ENCODE data around the gene ERBB4.

The ERBB4 gene

GRCh38 chr2:211391189-211391567 lies 1147.4 kb downstream of the ERBB4 start:
- Mint-ChIP-seq H3K9me3 (no peaks in the 10 kb centered on the region), H3K27me3 (no peaks in the 10 kb centered on the region), H3K27ac (no peak overlapping the region), H3K4me3 (no peak overlapping the region), H3K4me1 (no peaks in the 10 kb centered on the region), H3K36me3 (no peaks in the 10 kb centered on the region)

GRCh38 chr2:211390536-211391188 lies 1147.9 kb downstream of the ERBB4 start:
- no peak overlapping the region for H3K27ac Mint-ChIP-seq
- H3K36me3 Mint-ChIP-seq = no peaks in the 10 kb centered on the region
- no peaks in the 10 kb centered on the region for H3K9me3 Mint-ChIP-seq
- H3K4me1 Mint-ChIP-seq = no peaks in the 10 kb centered on the region
- no peak overlapping the region for H3K4me3 Mint-ChIP-seq
- H3K27me3 Mint-ChIP-seq = no peaks in the 10 kb centered on the region

GRCh38 chr2:211387734-211388133 lies 1150.9 kb downstream of the ERBB4 start:
- Mint-ChIP-seq H3K9me3 (no peaks in the 10 kb centered on the region), H3K4me3 (no peak overlapping the region), H3K27ac (no peak overlapping the region), H3K36me3 (no peaks in the 10 kb centered on the region), H3K4me1 (no peaks in the 10 kb centered on the region), H3K27me3 (no peaks in the 10 kb centered on the region)

GRCh38 chr2:211380041-211380440 lies 1158.6 kb downstream of the ERBB4 start:
- Mint-ChIP-seq H3K27ac (no peak overlapping the region), H3K36me3 (no peaks in the 10 kb centered on the region), H3K4me1 (no peaks in the 10 kb centered on the region), H3K4me3 (no peak overlapping the region), H3K9me3 (no peaks in the 10 kb centered on the region), H3K27me3 (no peaks in the 10 kb centered on the region)

GRCh38 chr2:211376410-211376809 lies 1162.2 kb downstream of the ERBB4 start:
- H3K27ac Mint-ChIP-seq = no peak overlapping the region
- H3K4me1 Mint-ChIP-seq = no peaks in the 10 kb centered on the region
- no peaks in the 10 kb centered on the region for H3K36me3 Mint-ChIP-seq
- no peaks in the 10 kb centered on the region for H3K27me3 Mint-ChIP-seq
- H3K9me3 Mint-ChIP-seq = no peaks in the 10 kb centered on the region
- no peak overlapping the region for H3K4me3 Mint-ChIP-seq

- no peaks in the 10 kb centered on the region for H3K27me3 Mint-ChIP-seq
- no peak overlapping the region for H3K27ac Mint-ChIP-seq
- no peaks in the 10 kb centered on the region for H3K4me1 Mint-ChIP-seq
- H3K9me3 Mint-ChIP-seq = no peaks in the 10 kb centered on the region
- no peaks in the 10 kb centered on the region for H3K36me3 Mint-ChIP-seq
- H3K4me3 Mint-ChIP-seq = no peak overlapping the region
These were observed 1165.4 kb downstream of the ERBB4 start for GRCh38 chr2:211373203-211373602.

- Mint-ChIP-seq H3K4me3 (no peak overlapping the region), H3K27ac (no peak overlapping the region), H3K27me3 (no peaks in the 10 kb centered on the region), H3K4me1 (no peaks in the 10 kb centered on the region), H3K9me3 (no peaks in the 10 kb centered on the region), H3K36me3 (no peaks in the 10 kb centered on the region)
These were observed 1167.1 kb downstream of the ERBB4 start for GRCh38 chr2:211371465-211371864.

- Mint-ChIP-seq H3K9me3 (no peaks in the 10 kb centered on the region), H3K36me3 (no peaks in the 10 kb centered on the region), H3K4me3 (no peak overlapping the region), H3K27ac (no peak overlapping the region), H3K4me1 (no peaks in the 10 kb centered on the region), H3K27me3 (no peaks in the 10 kb centered on the region)
These were observed 1170.1 kb downstream of the ERBB4 start for GRCh38 chr2:211368467-211368866.

- H3K27me3 Mint-ChIP-seq = no peaks in the 10 kb centered on the region
- H3K9me3 Mint-ChIP-seq = no peaks in the 10 kb centered on the region
- H3K27ac Mint-ChIP-seq = no peak overlapping the region
- no peak overlapping the region for H3K4me3 Mint-ChIP-seq
- no peaks in the 10 kb centered on the region for H3K4me1 Mint-ChIP-seq
- H3K36me3 Mint-ChIP-seq = no peaks in the 10 kb centered on the region
These were observed 1170.9 kb downstream of the ERBB4 start for GRCh38 chr2:211367711-211368110.

- Mint-ChIP-seq H3K27me3 (no peaks in the 10 kb centered on the region), H3K9me3 (no peaks in the 10 kb centered on the region), H3K4me3 (no peak overlapping the region), H3K27ac (no peak overlapping the region), H3K36me3 (no peaks in the 10 kb centered on the region), H3K4me1 (no peaks in the 10 kb centered on the region)
These were observed 1171.3 kb downstream of the ERBB4 start for GRCh38 chr2:211367293-211367692.

- Mint-ChIP-seq H3K4me3 (no peak overlapping the region), H3K36me3 (no peaks in the 10 kb centered on the region), H3K27ac (no peak overlapping the region), H3K9me3 (no peaks in the 10 kb centered on the region), H3K27me3 (no peaks in the 10 kb centered on the region), H3K4me1 (no peaks in the 10 kb centered on the region)
These were observed 1173.7 kb downstream of the ERBB4 start for GRCh38 chr2:211364911-211365310.

- Mint-ChIP-seq H3K36me3 (no peaks in the 10 kb centered on the region), H3K27ac (no peak overlapping the region), H3K9me3 (no peaks in the 10 kb centered on the region), H3K4me1 (no peaks in the 10 kb centered on the region), H3K4me3 (no peak overlapping the region), H3K27me3 (no peaks in the 10 kb centered on the region)
These were observed 1177.2 kb downstream of the ERBB4 start for GRCh38 chr2:211361383-211361782.

- H3K27ac Mint-ChIP-seq = no peak overlapping the region
- H3K27me3 Mint-ChIP-seq = no peaks in the 10 kb centered on the region
- no peaks in the 10 kb centered on the region for H3K36me3 Mint-ChIP-seq
- H3K4me3 Mint-ChIP-seq = no peak overlapping the region
- H3K9me3 Mint-ChIP-seq = no peaks in the 10 kb centered on the region
- no peaks in the 10 kb centered on the region for H3K4me1 Mint-ChIP-seq
These were observed 1179.3 kb downstream of the ERBB4 start for GRCh38 chr2:211359347-211359746.

- Mint-ChIP-seq H3K4me1 (no peaks in the 10 kb centered on the region), H3K9me3 (no peaks in the 10 kb centered on the region), H3K36me3 (no peaks in the 10 kb centered on the region), H3K27ac (no peak overlapping the region), H3K4me3 (no peak overlapping the region), H3K27me3 (no peaks in the 10 kb centered on the region)
These were observed 1180.1 kb downstream of the ERBB4 start for GRCh38 chr2:211358504-211358903.

GRCh38 chr2:211354481-211354880 lies 1184.1 kb downstream of the ERBB4 start:
- Mint-ChIP-seq H3K4me3 (no peak overlapping the region), H3K9me3 (no peaks in the 10 kb centered on the region), H3K27ac (no peak overlapping the region), H3K27me3 (no peaks in the 10 kb centered on the region), H3K4me1 (no peaks in the 10 kb centered on the region), H3K36me3 (no peaks in the 10 kb centered on the region)

GRCh38 chr2:211351987-211352386 lies 1186.6 kb downstream of the ERBB4 start:
- Mint-ChIP-seq H3K9me3 (no peaks in the 10 kb centered on the region), H3K4me3 (no peak overlapping the region), H3K27me3 (no peaks in the 10 kb centered on the region), H3K36me3 (no peaks in the 10 kb centered on the region), H3K27ac (no peak overlapping the region), H3K4me1 (no peaks in the 10 kb centered on the region)

- Mint-ChIP-seq H3K36me3 (no peaks in the 10 kb centered on the region), H3K27ac (no peak overlapping the region), H3K9me3 (no peaks in the 10 kb centered on the region), H3K4me3 (no peak overlapping the region), H3K27me3 (no peaks in the 10 kb centered on the region), H3K4me1 (no peaks in the 10 kb centered on the region)
These were observed 1189.6 kb downstream of the ERBB4 start for GRCh38 chr2:211349031-211349430.
